Memory B cell (primary cell): ENCODE data around the gene SLC9A4.

Experiments
- ATAC-seq: fragments of 150-1000 bp; cut with Tn5 transposase; 2 replicates; pipeline ENCODE4 v1.10.0; 2021; ENCODE audit warnings: low read depth, mild to moderate bottlenecking, moderate library complexity
- DNase-seq, 2 donors: peaks; one replicate each; pipeline ENCODE4 v3.0.0; 2022; ENCODE audit warnings: low spot score in 2 of 2
- H3K27ac Mint-ChIP-seq: one replicate; pipeline ENCODE4 v1.8.0; 2022; ENCODE audit warnings: mild to moderate bottlenecking, moderate library complexity, mixed read lengths
- H3K27me3 Mint-ChIP-seq: one replicate; pipeline ENCODE4 v1.8.0; 2022; ENCODE audit warnings: mixed read lengths
- H3K36me3 Mint-ChIP-seq: one replicate; pipeline ENCODE4 v1.8.0; 2022; ENCODE audit warnings: mild to moderate bottlenecking, mixed read lengths
- H3K4me1 Mint-ChIP-seq: one replicate; pipeline ENCODE4 v1.8.0; 2022; ENCODE audit warnings: mixed read lengths
- H3K4me3 Mint-ChIP-seq: one replicate; pipeline ENCODE4 v1.8.0; 2022; ENCODE audit warnings: mild to moderate bottlenecking, moderate library complexity, mixed read lengths
- H3K9me3 Mint-ChIP-seq: one replicate; pipeline ENCODE4 v1.8.0; 2022; ENCODE audit warnings: mixed read lengths

The SLC9A4 gene, protein sequence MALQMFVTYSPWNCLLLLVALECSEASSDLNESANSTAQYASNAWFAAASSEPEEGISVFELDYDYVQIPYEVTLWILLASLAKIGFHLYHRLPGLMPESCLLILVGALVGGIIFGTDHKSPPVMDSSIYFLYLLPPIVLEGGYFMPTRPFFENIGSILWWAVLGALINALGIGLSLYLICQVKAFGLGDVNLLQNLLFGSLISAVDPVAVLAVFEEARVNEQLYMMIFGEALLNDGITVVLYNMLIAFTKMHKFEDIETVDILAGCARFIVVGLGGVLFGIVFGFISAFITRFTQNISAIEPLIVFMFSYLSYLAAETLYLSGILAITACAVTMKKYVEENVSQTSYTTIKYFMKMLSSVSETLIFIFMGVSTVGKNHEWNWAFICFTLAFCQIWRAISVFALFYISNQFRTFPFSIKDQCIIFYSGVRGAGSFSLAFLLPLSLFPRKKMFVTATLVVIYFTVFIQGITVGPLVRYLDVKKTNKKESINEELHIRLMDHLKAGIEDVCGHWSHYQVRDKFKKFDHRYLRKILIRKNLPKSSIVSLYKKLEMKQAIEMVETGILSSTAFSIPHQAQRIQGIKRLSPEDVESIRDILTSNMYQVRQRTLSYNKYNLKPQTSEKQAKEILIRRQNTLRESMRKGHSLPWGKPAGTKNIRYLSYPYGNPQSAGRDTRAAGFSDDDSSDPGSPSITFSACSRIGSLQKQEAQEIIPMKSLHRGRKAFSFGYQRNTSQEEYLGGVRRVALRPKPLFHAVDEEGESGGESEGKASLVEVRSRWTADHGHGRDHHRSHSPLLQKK

DNA sequence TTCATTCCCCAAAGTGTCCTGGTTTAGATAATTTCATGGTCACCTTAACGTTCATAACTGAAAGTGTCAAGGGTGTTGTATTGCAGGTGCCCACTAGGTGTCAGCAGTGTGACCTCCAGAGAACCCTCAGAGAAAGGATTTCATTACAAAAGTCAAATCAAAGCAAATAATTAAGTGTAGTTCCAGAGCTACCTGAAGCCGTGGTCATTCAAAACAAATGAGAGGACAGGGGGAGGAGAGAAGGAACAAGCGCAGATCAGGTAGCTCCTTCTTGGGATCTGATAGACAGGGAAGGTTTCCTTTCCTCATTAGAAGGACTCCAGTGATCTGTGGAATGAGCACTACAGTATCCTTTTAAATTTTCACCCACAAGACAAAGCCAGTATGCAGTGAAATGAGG lies at the start of gene SLC9A4:
TSS of gene SLC9A4 (plus strand) at position 207 of the 400 bp plus-strand sequence. CDS start 534 bp downstream, outside the sequence.
- Mint-ChIP-seq H3K36me3 (no peaks in the 10 kb centered on the region), H3K9me3 (peaks cover 8% of the 10 kb centered on the region), H3K27ac (no peak within 1 kb of the TSS), H3K4me3 (no peak within 1 kb of the TSS), H3K4me1 (no peaks in the 10 kb centered on the region), H3K27me3 (peaks cover 22% of the 10 kb centered on the region)
- DNase-seq (peak; percentile 28 to 34), ATAC-seq (peak; percentile 51)

DNA sequence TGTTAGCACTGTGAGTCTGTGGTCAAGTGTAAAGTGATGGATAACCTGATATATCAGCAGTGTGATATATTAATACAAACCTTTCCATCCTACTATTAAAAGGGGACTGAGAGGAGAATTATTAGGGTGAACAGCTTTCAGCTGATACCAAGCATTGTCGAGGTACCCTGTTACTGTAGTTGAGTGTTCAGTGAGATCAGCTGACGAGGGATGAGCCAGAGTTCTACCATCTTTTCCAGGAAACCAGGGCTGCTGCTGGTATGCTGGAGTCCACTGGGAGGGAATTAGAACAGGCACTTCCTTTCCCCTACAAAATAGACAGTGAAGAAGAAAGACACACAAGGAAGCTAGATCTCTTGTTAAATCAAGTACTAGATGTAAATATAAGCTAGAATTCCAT lies 49.7 kb upstream of the SLC9A4 start:
- H3K27me3 Mint-ChIP-seq = no peaks in the 10 kb centered on the region
- ATAC-seq (no peak), DNase-seq (no peak)
- H3K4me3 Mint-ChIP-seq = no peak overlapping the region
- H3K9me3 Mint-ChIP-seq = no peaks in the 10 kb centered on the region
- no peak overlapping the region for H3K27ac Mint-ChIP-seq
- H3K36me3 Mint-ChIP-seq = no peaks in the 10 kb centered on the region
- peaks cover 26% of the 10 kb centered on the region for H3K4me1 Mint-ChIP-seq

GRCh38 chr2:102424754-102425153 lies 48.3 kb upstream of the SLC9A4 start:
- no peaks in the 10 kb centered on the region for H3K9me3 Mint-ChIP-seq
- no peaks in the 10 kb centered on the region for H3K27me3 Mint-ChIP-seq
- H3K4me1 Mint-ChIP-seq = peaks cover 24% of the 10 kb centered on the region
- ATAC-seq (peak; percentile 94), DNase-seq (peak in 1 of 2 donors; percentile 26)
- no peak overlapping the region for H3K4me3 Mint-ChIP-seq
- no peaks in the 10 kb centered on the region for H3K36me3 Mint-ChIP-seq
- H3K27ac Mint-ChIP-seq = peak overlapping the region; percentile 65

DNA sequence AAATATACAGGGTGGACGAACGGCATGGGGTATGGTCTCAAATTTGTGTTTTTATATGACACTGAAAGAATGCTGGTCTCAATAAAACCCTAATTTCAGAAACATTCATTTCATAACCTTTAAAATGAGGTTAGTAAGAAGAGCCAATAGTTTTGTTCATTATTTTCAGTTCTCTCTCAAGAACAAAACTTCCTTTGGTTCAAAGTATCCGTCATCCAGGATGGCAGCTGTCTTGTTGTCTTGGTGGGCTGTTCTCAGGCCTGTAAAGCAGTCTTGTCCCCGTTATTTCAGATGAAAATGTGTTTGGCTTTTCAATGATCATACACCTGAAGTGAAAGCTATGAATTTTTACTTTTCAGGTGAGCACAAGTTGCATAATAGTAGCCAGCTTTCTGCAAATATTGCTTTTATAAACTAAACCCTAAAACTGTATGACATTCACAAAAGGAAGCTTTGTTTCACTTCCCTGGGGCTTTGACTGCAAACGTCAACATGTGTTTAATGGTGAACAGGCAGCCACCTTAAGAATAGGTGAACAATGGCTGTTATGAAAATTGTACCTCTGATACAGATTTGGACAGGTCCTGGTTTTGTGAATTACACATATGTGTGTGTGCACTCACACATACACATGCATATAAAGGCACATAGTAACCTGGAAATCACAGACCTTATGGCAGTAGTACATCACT lies 47.4 kb upstream of the SLC9A4 start:
- Mint-ChIP-seq H3K27ac (peak overlapping the region; percentile 78), H3K4me1 (peaks cover 28% of the 10 kb centered on the region), H3K36me3 (no peaks in the 10 kb centered on the region), H3K27me3 (no peaks in the 10 kb centered on the region), H3K9me3 (no peaks in the 10 kb centered on the region), H3K4me3 (no peak overlapping the region)
- peak; percentile 54 for ATAC-seq
- no peak for DNase-seq

DNA sequence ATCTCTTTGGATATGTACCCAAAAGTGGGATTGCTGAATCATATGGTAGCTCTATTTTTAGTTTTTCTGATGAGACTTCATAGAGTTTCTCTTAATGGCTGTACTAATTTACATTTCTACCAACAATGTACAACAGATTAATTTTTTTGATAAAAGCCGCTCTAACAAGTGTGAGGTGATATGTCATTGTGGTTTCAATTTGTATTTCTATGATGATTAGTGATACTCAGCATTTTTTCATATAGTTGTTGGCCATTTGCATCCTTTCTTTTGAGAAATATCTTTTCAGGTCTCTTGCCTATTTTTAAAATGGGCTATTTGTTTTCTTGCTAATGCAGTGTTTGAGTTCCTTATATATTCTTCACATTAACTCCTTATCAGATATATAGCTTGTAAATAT lies 45.8 kb upstream of the SLC9A4 start:
- H3K36me3 Mint-ChIP-seq = no peaks in the 10 kb centered on the region
- H3K27me3 Mint-ChIP-seq = no peaks in the 10 kb centered on the region
- ATAC-seq (no peak), DNase-seq (no peak)
- H3K27ac Mint-ChIP-seq = no peak overlapping the region
- H3K4me3 Mint-ChIP-seq = no peak overlapping the region
- H3K9me3 Mint-ChIP-seq = no peaks in the 10 kb centered on the region
- peaks cover 29% of the 10 kb centered on the region for H3K4me1 Mint-ChIP-seq

- peaks cover 23% of the 10 kb centered on the region for H3K4me1 Mint-ChIP-seq
- no peaks in the 10 kb centered on the region for H3K27me3 Mint-ChIP-seq
- no peaks in the 10 kb centered on the region for H3K36me3 Mint-ChIP-seq
- H3K4me3 Mint-ChIP-seq = no peak overlapping the region
- ATAC-seq = no peak
- no peak for DNase-seq
- H3K27ac Mint-ChIP-seq = no peak overlapping the region
- no peaks in the 10 kb centered on the region for H3K9me3 Mint-ChIP-seq
These were observed 44.5 kb upstream of the SLC9A4 start for GRCh38 chr2:102428573-102428972.

GRCh38 chr2:102432386-102432785 lies 40.6 kb upstream of the SLC9A4 start:
- ATAC-seq = no peak
- Mint-ChIP-seq H3K4me3 (no peak overlapping the region), H3K4me1 (peaks cover 16% of the 10 kb centered on the region), H3K27ac (no peak overlapping the region), H3K9me3 (no peaks in the 10 kb centered on the region), H3K36me3 (no peaks in the 10 kb centered on the region), H3K27me3 (no peaks in the 10 kb centered on the region)
- DNase-seq = no peak

DNA sequence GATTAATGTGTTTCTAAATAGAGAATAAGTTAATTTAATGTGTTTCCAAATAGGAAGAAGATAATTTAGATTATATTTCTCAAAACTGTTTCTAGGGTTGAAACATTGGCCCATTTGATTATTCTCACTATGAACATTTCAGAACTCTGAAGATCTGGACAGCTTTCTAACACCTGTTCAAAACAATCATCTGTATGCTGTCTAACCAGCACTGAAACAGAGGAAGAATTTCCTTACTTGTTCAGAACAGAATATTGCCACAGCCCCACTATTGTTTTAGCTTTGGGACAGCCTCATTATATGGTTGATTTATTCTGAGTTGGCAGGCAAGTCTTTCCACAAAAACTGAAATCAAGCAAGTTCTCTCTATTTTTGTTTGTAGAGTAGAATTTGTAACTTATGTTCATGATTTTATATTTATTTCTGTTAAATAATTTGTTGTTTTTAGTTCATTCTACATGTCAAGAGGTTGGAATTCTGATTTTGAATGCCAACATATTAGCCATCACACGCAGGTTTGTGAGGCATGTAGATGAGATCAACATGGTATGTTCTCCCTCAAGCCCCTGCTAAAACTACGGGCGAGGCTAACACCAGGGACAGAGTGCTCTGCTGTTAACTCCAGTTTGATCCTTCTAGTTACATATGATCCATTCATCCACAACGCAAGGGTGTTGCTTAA lies 38.9 kb upstream of the SLC9A4 start:
- DNase-seq (no peak), ATAC-seq (no peak)
- H3K27me3 Mint-ChIP-seq = no peaks in the 10 kb centered on the region
- no peaks in the 10 kb centered on the region for H3K36me3 Mint-ChIP-seq
- no peaks in the 10 kb centered on the region for H3K9me3 Mint-ChIP-seq
- H3K4me1 Mint-ChIP-seq = peaks cover 16% of the 10 kb centered on the region
- no peak overlapping the region for H3K4me3 Mint-ChIP-seq
- no peak overlapping the region for H3K27ac Mint-ChIP-seq

GRCh38 chr2:102434655-102435381 lies 38.2 kb upstream of the SLC9A4 start:
- Mint-ChIP-seq H3K9me3 (no peaks in the 10 kb centered on the region), H3K36me3 (no peaks in the 10 kb centered on the region), H3K27me3 (no peaks in the 10 kb centered on the region), H3K4me3 (no peak overlapping the region), H3K4me1 (peaks cover 16% of the 10 kb centered on the region), H3K27ac (no peak overlapping the region)
- ATAC-seq (no peak), DNase-seq (no peak)

DNA sequence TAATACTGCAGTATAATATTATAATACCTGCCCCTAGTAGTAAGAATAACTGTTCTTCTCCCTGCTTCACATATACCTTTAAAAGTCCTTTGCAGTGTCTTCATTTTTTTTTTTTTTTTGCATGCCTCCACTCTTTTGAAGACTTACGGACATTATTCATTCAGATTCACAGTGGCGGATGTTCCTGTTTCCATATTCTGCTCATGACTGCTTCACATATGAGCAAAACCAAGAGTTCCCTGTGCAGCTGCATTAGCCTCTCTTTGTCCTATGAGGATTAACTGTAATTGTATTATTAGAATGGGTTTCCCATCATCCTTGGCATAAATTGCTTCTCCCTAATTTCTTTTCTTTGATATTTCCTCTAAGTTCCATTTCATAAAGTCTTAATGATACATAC lies 37.3 kb upstream of the SLC9A4 start:
- no peak for DNase-seq
- Mint-ChIP-seq H3K4me1 (peaks cover 11% of the 10 kb centered on the region), H3K9me3 (no peaks in the 10 kb centered on the region), H3K27me3 (no peaks in the 10 kb centered on the region), H3K4me3 (peak overlapping the region; percentile 38), H3K36me3 (no peaks in the 10 kb centered on the region), H3K27ac (no peak overlapping the region)
- ATAC-seq = no peak

DNA sequence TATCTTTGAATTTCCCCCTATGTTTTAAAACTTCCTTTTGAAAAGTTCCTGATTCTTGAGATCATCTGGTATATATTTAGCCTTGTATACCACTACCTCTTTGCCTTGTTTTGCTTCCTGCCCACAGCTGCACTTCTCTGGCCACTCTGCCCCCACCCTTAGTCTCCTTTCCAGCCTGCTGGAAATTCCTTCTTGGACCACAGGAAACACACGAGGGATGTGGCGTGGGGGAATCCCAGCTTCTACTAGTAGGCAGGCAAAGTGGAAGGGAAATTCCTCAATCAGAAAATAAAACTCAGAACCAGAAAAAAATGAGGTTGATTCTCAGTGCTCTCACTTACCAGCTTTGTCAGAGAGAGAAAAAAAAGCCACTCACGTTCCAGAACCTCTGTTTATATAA lies 36.7 kb upstream of the SLC9A4 start:
- H3K9me3 Mint-ChIP-seq = no peaks in the 10 kb centered on the region
- no peaks in the 10 kb centered on the region for H3K36me3 Mint-ChIP-seq
- H3K4me1 Mint-ChIP-seq = peaks cover 11% of the 10 kb centered on the region
- peak; percentile 32 for ATAC-seq
- no peaks in the 10 kb centered on the region for H3K27me3 Mint-ChIP-seq
- H3K27ac Mint-ChIP-seq = no peak overlapping the region
- peak overlapping the region; percentile 38 for H3K4me3 Mint-ChIP-seq
- no peak for DNase-seq

GRCh38 chr2:102437122-102437521 lies 35.9 kb upstream of the SLC9A4 start:
- H3K4me3 Mint-ChIP-seq = no peak overlapping the region
- DNase-seq (no peak), ATAC-seq (no peak)

DNA sequence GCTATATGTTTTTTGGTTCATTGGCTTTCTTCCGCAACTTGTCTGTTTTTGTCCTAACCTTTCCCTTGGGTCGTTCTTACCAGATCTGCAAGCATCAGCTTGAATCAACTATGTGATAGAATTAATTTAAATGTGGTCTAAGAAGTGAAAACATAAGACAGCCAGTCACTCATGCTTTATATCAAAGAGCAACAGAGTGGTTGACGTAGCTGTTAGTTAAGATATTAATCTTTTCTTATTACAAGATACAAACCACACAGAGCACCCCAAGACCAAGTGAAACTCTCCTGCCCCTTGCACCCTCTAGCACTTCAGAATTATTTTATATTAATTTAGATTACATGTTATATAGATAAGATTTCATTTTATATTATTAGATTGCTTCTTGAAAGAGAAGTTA lies 34.9 kb upstream of the SLC9A4 start:
- Mint-ChIP-seq H3K36me3 (no peaks in the 10 kb centered on the region), H3K4me1 (peaks cover 15% of the 10 kb centered on the region), H3K4me3 (no peak overlapping the region), H3K27ac (no peak overlapping the region), H3K27me3 (no peaks in the 10 kb centered on the region), H3K9me3 (no peaks in the 10 kb centered on the region)
- no peak for DNase-seq
- no peak for ATAC-seq

More at GRCh38 chr2:102437122-102437521, 35.9 kb upstream of the SLC9A4 start:
- Mint-ChIP-seq H3K36me3 (no peaks in the 10 kb centered on the region), H3K9me3 (no peaks in the 10 kb centered on the region), H3K4me1 (peaks cover 11% of the 10 kb centered on the region), H3K27ac (no peak overlapping the region), H3K27me3 (no peaks in the 10 kb centered on the region)
